ENCODE data around the gene CAPSL. TPM values are rescaled to one million over a fixed set of nuclear protein-coding genes. Genes with fewer than 3 reads are reported as not detected.

The CAPSL gene
- total RNA-seq, 1 donor from 2014 or later: not detected

GRCh38 chr5:35922468-35922867 lies 16.0 kb downstream of the CAPSL start:
- no peak for TF ChIP-seq CTCF (conservative IDR thresholded peaks at IDR 0.05)
- no peaks in the 10 kb centered on the region for H3K36me3 Mint-ChIP-seq (ENCODE audit: low read depth)
- H3K9me3 Mint-ChIP-seq: peaks cover 6% of the 10 kb centered on the region
- no peak overlapping the region for H3K27ac Mint-ChIP-seq (ENCODE audit: unreplicated experiment)
- H3K4me1 Mint-ChIP-seq: peaks cover 13% of the 10 kb centered on the region
- DNase-seq (ENCODE audit: low read depth, low spot score): no peak
- peaks cover 48% of the 10 kb centered on the region for H3K27me3 Mint-ChIP-seq (ENCODE audit: low read depth)
- H3K4me3 Mint-ChIP-seq: no peak overlapping the region

- no peak for TF ChIP-seq CTCF (conservative IDR thresholded peaks at IDR 0.05)
- H3K4me3 Mint-ChIP-seq: no peak overlapping the region
- H3K27ac Mint-ChIP-seq (ENCODE audit: unreplicated experiment): no peak overlapping the region
- peaks cover 42% of the 10 kb centered on the region for H3K27me3 Mint-ChIP-seq (ENCODE audit: low read depth)
- no peaks in the 10 kb centered on the region for H3K36me3 Mint-ChIP-seq (ENCODE audit: low read depth)
- DNase-seq (ENCODE audit: low read depth, low spot score): no peak
- H3K4me1 Mint-ChIP-seq: peaks cover 13% of the 10 kb centered on the region
- peaks cover 6% of the 10 kb centered on the region for H3K9me3 Mint-ChIP-seq
Measured at GRCh38 chr5:35921930-35922329, 16.5 kb downstream of the CAPSL start.

DNA sequence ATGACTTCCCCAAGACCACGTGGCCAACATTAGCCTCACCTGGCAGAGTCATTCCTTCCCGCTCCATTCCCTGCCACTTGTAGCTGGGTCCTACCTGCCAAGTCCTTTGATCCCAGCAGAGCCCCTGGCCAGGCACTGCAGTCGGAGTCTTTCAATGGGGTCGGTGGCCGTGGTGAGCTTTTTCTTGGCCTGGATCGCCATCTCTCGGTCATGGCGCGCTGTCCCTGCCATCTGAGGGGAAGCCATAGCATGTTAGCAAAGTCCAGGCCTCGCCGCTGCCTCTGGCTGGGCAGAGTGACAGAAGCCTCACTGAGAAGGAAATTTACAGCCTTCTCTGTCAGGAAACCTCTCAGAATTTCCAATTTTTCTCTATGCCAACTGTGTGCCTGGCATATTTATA lies 17.5 kb downstream of the CAPSL start:
- H3K4me1 Mint-ChIP-seq: peaks cover 7% of the 10 kb centered on the region
- peaks cover 32% of the 10 kb centered on the region for H3K27me3 Mint-ChIP-seq (ENCODE audit: low read depth)
- H3K9me3 Mint-ChIP-seq: peaks cover 6% of the 10 kb centered on the region
- H3K4me3 Mint-ChIP-seq: no peak overlapping the region
- no peaks in the 10 kb centered on the region for H3K36me3 Mint-ChIP-seq (ENCODE audit: low read depth)
- TF ChIP-seq CTCF (conservative IDR thresholded peaks at IDR 0.05): peak; percentile 44
- peak; percentile 8 for DNase-seq (ENCODE audit: low read depth, low spot score)
- H3K27ac Mint-ChIP-seq (ENCODE audit: unreplicated experiment): no peak overlapping the region

GRCh38 chr5:35919191-35919590 lies 19.2 kb downstream of the CAPSL start:
- no peaks in the 10 kb centered on the region for H3K36me3 Mint-ChIP-seq (ENCODE audit: low read depth)
- H3K9me3 Mint-ChIP-seq: peaks cover 6% of the 10 kb centered on the region

GRCh38 chr5:35908814-35909213 lies 29.6 kb downstream of the CAPSL start:
- Mint-ChIP-seq H3K4me1 (peaks cover 4% of the 10 kb centered on the region), H3K4me3 (no peak overlapping the region), H3K36me3 (ENCODE audit: low read depth) (peaks cover 5% of the 10 kb centered on the region), H3K27ac (ENCODE audit: unreplicated experiment) (no peak overlapping the region), H3K9me3 (peaks cover 13% of the 10 kb centered on the region), H3K27me3 (ENCODE audit: low read depth) (no peaks in the 10 kb centered on the region)
- no peak for TF ChIP-seq CTCF (conservative IDR thresholded peaks at IDR 0.05)
- no peak for DNase-seq (ENCODE audit: low read depth, low spot score)

More at GRCh38 chr5:35919191-35919590, 19.2 kb downstream of the CAPSL start:
- Mint-ChIP-seq H3K4me3 (no peak overlapping the region), H3K4me1 (no peaks in the 10 kb centered on the region), H3K27ac (ENCODE audit: unreplicated experiment) (no peak overlapping the region), H3K27me3 (ENCODE audit: low read depth) (peaks cover 20% of the 10 kb centered on the region)
- DNase-seq (ENCODE audit: low read depth, low spot score): no peak
- no peak for TF ChIP-seq CTCF (conservative IDR thresholded peaks at IDR 0.05)

DNA sequence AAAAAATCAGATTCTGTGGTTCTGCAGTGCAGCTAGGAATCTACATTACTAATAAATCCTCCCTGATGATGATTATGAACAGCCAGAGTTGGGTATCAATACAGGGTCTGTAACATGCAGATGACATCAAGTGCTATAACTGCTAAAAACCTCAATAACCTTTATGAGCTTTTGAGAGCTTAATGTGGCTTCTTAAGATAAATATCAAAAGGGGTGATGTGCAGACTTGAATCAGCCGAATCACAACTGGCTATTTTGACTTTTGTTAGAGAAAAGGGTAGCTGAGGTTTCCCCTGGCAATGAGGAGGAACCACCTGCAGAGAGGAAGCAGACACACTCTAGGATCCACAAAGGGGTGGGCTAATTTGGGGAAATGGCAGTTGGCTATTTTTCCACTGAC lies 30.2 kb downstream of the CAPSL start:
- no peak for DNase-seq (ENCODE audit: low read depth, low spot score)
- TF ChIP-seq CTCF (conservative IDR thresholded peaks at IDR 0.05): no peak
- Mint-ChIP-seq H3K27ac (ENCODE audit: unreplicated experiment) (no peak overlapping the region), H3K4me1 (peaks cover 4% of the 10 kb centered on the region), H3K27me3 (ENCODE audit: low read depth) (no peaks in the 10 kb centered on the region), H3K9me3 (peaks cover 13% of the 10 kb centered on the region), H3K36me3 (ENCODE audit: low read depth) (peaks cover 5% of the 10 kb centered on the region), H3K4me3 (no peak overlapping the region)

All from neural crest cell (in vitro differentiated cells).